ENCODE measurements around the gene CDC42EP2. TPM values are rescaled to one million over a fixed set of nuclear protein-coding genes. Genes with fewer than 3 reads are reported as not detected.

Gene CDC42EP2
- total RNA-seq, 2 experiments from 2014 or later, result 0.96 TPM; not detected in 1

DNA sequence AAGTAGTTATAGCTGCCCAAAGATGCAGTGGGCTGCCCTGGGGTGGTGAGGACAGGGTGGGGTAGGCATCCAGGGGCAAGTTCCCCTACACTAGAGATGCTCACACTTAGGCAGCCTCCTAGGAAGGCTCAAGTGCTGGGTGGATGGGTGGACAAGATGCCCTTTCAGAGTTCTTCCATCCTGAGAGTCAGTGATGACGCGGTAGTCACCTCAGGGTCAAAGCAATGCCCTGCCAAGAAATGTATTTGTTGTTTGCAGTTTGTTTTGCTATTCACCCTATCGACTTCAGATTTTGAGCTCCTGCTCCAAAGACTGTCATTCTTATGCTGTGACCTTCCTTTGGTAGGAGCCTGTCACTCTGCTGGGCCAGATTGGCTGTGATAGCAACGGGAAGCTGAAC is 34.0 kb upstream of the CDC42EP2 start:
- H3K4me3 Mint-ChIP-seq, result no peak overlapping the region
- Histone ChIP-seq H3K27ac (ENCODE audit: low read depth in 1 of 2, low read length in 2 of 2) (no peak overlapping the region), H3K4me3 (ENCODE audit: low read length) (no peak overlapping the region), H3K9me3 (ENCODE audit: control insufficient read depth in 1 of 2, insufficient read depth in 1 of 2, low read length in 2 of 2) (no peaks in the 10 kb centered on the region), H3K4me1 (ENCODE audit: insufficient read depth, low read length) (no peaks in the 10 kb centered on the region), H3K27me3 (ENCODE audit: control insufficient read depth in 1 of 2, insufficient read depth in 2 of 2, low read length in 2 of 2) (no peaks in the 10 kb centered on the region), H3K36me3 (ENCODE audit: insufficient read depth, low read length) (peaks cover 73% of the 10 kb centered on the region)
- ATAC-seq (ENCODE audit: poor library complexity) (no peak), DNase-seq (no peak)
- H3K27ac Mint-ChIP-seq, result no peak overlapping the region
- TF ChIP-seq, protein P1, sequence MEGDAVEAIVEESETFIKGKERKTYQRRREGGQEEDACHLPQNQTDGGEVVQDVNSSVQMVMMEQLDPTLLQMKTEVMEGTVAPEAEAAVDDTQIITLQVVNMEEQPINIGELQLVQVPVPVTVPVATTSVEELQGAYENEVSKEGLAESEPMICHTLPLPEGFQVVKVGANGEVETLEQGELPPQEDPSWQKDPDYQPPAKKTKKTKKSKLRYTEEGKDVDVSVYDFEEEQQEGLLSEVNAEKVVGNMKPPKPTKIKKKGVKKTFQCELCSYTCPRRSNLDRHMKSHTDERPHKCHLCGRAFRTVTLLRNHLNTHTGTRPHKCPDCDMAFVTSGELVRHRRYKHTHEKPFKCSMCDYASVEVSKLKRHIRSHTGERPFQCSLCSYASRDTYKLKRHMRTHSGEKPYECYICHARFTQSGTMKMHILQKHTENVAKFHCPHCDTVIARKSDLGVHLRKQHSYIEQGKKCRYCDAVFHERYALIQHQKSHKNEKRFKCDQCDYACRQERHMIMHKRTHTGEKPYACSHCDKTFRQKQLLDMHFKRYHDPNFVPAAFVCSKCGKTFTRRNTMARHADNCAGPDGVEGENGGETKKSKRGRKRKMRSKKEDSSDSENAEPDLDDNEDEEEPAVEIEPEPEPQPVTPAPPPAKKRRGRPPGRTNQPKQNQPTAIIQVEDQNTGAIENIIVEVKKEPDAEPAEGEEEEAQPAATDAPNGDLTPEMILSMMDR (IDR thresholded peaks at IDR 0.05), result no peak
- ChIA-PET POLR2A (no interaction called here), CTCF (interaction anchor here (1.3 kb wide), 1 partner anchor 36 kb away, joined by 4 read pairs; no protein-coding TSS in a partner anchor)
- intact Hi-C loops (cut with DNase I, micrococcal nuclease), result no loop called here
- no peaks in the 10 kb centered on the region for H3K27me3 Mint-ChIP-seq
- no peaks in the 10 kb centered on the region for H3K9me3 Mint-ChIP-seq
- H3K4me1 Mint-ChIP-seq (ENCODE audit: low read depth), result peaks cover 11% of the 10 kb centered on the region
- H3K36me3 Mint-ChIP-seq (ENCODE audit: low read depth), result peaks cover 78% of the 10 kb centered on the region

DNA sequence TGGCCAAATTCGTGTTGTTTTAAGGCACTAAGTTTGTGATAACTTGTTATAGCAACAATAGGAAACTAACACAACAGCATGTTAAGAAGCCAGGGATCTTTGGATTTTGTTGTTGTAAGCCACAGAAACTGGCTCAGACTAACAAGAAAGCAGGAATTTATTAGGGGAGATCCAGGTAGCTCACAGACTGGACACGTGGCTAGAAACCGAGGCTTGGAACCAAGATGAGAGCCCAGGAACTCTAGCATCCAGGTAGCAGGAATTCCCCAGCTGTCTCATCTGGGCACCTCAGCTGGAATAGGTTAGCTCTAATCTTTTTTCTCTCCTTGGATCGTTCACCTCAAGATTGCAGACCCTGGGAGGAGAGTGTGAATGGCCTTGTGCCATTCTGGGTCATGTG is 28.0 kb upstream of the CDC42EP2 start:
- H3K4me3 ChIP-seq (ENCODE audit: low read length), result no peak overlapping the region
- Mint-ChIP-seq H3K36me3 (ENCODE audit: low read depth) (peaks cover 70% of the 10 kb centered on the region), H3K27me3 (no peaks in the 10 kb centered on the region), H3K4me3 (no peak overlapping the region), H3K4me1 (ENCODE audit: low read depth) (no peaks in the 10 kb centered on the region), H3K27ac (no peak overlapping the region), H3K9me3 (no peaks in the 10 kb centered on the region)
- ATAC-seq (ENCODE audit: poor library complexity) (no peak), DNase-seq (no peak)
- CTCF ChIA-PET, result interaction anchor here (1.0 kb wide), 1 partner anchor 43 kb away, joined by 5 read pairs; no protein-coding TSS in a partner anchor
- no peaks in the 10 kb centered on the region for H3K4me1 ChIP-seq (ENCODE audit: insufficient read depth, low read length)
- H3K27ac ChIP-seq (ENCODE audit: low read depth in 1 of 2, low read length in 2 of 2), result no peak overlapping the region
- TF ChIP-seq, protein P1 (IDR thresholded peaks at IDR 0.05), result no peak
- intact Hi-C loops (cut with DNase I, micrococcal nuclease), result no loop called here
- POLR2A ChIA-PET, result no interaction called here
- H3K27me3 ChIP-seq (ENCODE audit: control insufficient read depth in 1 of 2, insufficient read depth in 2 of 2, low read length in 2 of 2), result no peaks in the 10 kb centered on the region
- no peaks in the 10 kb centered on the region for H3K9me3 ChIP-seq (ENCODE audit: control insufficient read depth in 1 of 2, insufficient read depth in 1 of 2, low read length in 2 of 2)
- H3K36me3 ChIP-seq (ENCODE audit: insufficient read depth, low read length), result peaks cover 72% of the 10 kb centered on the region

DNA sequence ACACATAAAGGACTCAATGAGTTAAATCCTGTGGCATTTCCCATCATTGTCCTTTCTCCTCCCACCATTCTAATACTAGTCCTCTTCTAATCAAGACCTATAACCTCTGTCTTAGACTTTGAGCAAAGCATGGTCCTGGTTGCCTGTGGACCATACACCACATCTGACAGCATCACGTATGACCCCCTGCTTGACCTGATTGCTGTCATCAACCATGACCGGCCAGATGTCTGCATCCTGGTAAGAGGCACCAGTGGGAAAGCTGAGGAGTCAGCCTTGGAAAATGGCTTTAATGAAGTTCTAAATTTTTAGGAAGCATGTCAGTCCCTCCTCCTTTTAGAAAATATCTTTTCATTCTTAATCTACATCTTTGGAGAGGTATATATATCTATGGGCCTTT is 27.1 kb upstream of the CDC42EP2 start:
- no peak overlapping the region for H3K27ac ChIP-seq (ENCODE audit: low read depth in 1 of 2, low read length in 2 of 2)
- Mint-ChIP-seq H3K27me3 (no peaks in the 10 kb centered on the region), H3K36me3 (ENCODE audit: low read depth) (peaks cover 68% of the 10 kb centered on the region), H3K4me3 (no peak overlapping the region), H3K9me3 (no peaks in the 10 kb centered on the region), H3K4me1 (ENCODE audit: low read depth) (no peaks in the 10 kb centered on the region), H3K27ac (no peak overlapping the region)
- ATAC-seq (ENCODE audit: poor library complexity) (no peak), DNase-seq (no peak)
- ChIA-PET CTCF (no interaction called here), POLR2A (no interaction called here)
- H3K36me3 ChIP-seq (ENCODE audit: insufficient read depth, low read length), result peaks cover 67% of the 10 kb centered on the region
- no peaks in the 10 kb centered on the region for H3K27me3 ChIP-seq (ENCODE audit: control insufficient read depth in 1 of 2, insufficient read depth in 2 of 2, low read length in 2 of 2)
- no peak overlapping the region for H3K4me3 ChIP-seq (ENCODE audit: low read length)
- TF ChIP-seq, protein P1 (IDR thresholded peaks at IDR 0.05), result no peak
- H3K4me1 ChIP-seq (ENCODE audit: insufficient read depth, low read length), result no peaks in the 10 kb centered on the region
- intact Hi-C loops (cut with DNase I, micrococcal nuclease), result no loop called here
- no peaks in the 10 kb centered on the region for H3K9me3 ChIP-seq (ENCODE audit: control insufficient read depth in 1 of 2, insufficient read depth in 1 of 2, low read length in 2 of 2)

Measured in CD4-positive, alpha-beta T cell (primary cell).